H1 (cell line): Measurements from ENCODE around the gene CELSR1.

Source experiments
- EP300 ChIP-seq, 2 experiments: IDR thresholded peaks; 1 replicate in 1 of 2; 2 replicates in 1 of 2; pipeline ENCODE4 v1.6.1; 2011 to 2012; ENCODE audit warnings: low read depth in 2 of 2, low read length in 2 of 2, mild to moderate bottlenecking in 2 of 2, borderline replicate concordance in 1 of 2, inconsistent platforms in 1 of 2, moderate library complexity in 1 of 2
- POLR2AphosphoS5 ChIP-seq: IDR thresholded peaks from 2 replicates; pipeline ENCODE4 v1.6.1; 2011; ENCODE audit warnings: low read depth, low read length
- SAP30 ChIP-seq: fragments of 300-600 bp; sonication (generic); IDR thresholded peaks from 2 replicates; pipeline ENCODE4 v1.7.1; 2012; ENCODE audit warnings: low read length, moderate library complexity, mild to moderate bottlenecking, inconsistent platforms; ENCODE audit not compliant: insufficient read depth, insufficient replicate concordance
- SIN3A ChIP-seq, 2 experiments: IDR thresholded peaks in 1 of 2; conservative IDR thresholded peaks in 1 of 2; 2 replicates each; pipeline ENCODE4 v1.6.1; 2011 to 2012; ENCODE audit warnings: low read length in 2 of 2, improper control_type of control experiment in 1 of 2, low read depth in 1 of 2, mild to moderate bottlenecking in 1 of 2
- TAF1 ChIP-seq: IDR thresholded peaks from 2 replicates; pipeline ENCODE4 v1.6.1; 2011; ENCODE audit warnings: mild to moderate bottlenecking, low read depth, low read length
- TBP ChIP-seq: IDR thresholded peaks from 2 replicates; pipeline ENCODE4 v1.6.1; 2011; ENCODE audit warnings: low read depth, low read length, improper control_type of control experiment
- TF ChIP-seq, protein P1 (sequence below), 3 experiments: IDR thresholded peaks; 1 replicate in 2 of 3; 2 replicates in 1 of 3; pipeline versions ENCODE4 v1.5.1 to v1.6.1; 2011; ENCODE audit warnings: low read length in 3 of 3, mild to moderate bottlenecking in 3 of 3, inconsistent platforms in 2 of 3, low read depth in 1 of 3, moderate library complexity in 1 of 3; ENCODE audit not compliant: insufficient read depth in 1 of 3; ENCODE audit errors: control extremely low read depth in 1 of 3
- TF ChIP-seq, protein P2 (sequence below): IDR thresholded peaks from 2 replicates; pipeline ENCODE4 v1.6.1; 2012; ENCODE audit warnings: low read length, inconsistent platforms

DNA sequence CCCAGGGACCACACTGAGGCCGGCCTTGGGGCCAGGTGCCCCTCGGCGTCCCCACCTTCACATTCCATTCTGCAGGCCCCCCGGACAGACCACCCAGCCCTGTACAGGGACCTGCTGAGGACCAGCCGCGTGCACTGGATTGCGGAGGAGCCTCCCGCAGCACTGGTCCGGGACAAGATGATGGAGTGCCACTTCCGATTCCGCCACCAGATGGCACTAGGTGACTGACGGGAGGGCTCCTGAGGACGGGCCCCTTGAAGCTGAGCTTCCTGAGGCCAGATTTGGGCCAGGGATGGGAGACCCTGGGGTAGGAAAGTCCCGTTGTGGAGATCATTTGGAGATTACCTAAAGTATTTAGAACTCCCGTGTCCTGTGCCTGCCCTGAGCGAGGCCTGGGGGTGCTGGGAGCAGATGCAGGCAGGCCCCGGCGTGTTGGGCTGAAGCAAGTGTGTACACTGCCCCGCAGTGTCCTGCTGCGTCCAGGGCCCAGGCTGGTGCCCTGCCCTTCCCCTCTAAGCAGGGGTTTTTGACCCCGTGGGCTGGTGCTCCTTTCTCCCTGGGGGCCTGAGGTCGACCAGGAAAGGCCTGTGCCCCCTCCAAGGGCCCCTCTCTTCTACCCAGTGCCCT, 181.9 kb downstream of the CELSR1 start:
- no peak for TF ChIP-seq POLR2AphosphoS5
- TF ChIP-seq, protein P1, sequence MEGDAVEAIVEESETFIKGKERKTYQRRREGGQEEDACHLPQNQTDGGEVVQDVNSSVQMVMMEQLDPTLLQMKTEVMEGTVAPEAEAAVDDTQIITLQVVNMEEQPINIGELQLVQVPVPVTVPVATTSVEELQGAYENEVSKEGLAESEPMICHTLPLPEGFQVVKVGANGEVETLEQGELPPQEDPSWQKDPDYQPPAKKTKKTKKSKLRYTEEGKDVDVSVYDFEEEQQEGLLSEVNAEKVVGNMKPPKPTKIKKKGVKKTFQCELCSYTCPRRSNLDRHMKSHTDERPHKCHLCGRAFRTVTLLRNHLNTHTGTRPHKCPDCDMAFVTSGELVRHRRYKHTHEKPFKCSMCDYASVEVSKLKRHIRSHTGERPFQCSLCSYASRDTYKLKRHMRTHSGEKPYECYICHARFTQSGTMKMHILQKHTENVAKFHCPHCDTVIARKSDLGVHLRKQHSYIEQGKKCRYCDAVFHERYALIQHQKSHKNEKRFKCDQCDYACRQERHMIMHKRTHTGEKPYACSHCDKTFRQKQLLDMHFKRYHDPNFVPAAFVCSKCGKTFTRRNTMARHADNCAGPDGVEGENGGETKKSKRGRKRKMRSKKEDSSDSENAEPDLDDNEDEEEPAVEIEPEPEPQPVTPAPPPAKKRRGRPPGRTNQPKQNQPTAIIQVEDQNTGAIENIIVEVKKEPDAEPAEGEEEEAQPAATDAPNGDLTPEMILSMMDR (IDR thresholded peaks at IDR 0.05; ENCODE audit: control extremely low read depth in 1 of 3, insufficient read depth in 1 of 3, low read depth in 1 of 3, low read length in 3 of 3), result peak; percentile 91 to 95 (median 92)
- no peak for TF ChIP-seq TAF1
- no peak for TF ChIP-seq EP300 (IDR thresholded peaks at IDR 0.05; ENCODE audit: borderline replicate concordance in 1 of 2, low read depth in 2 of 2, low read length in 2 of 2)
- no peak for TF ChIP-seq TBP
- TF ChIP-seq SIN3A (conservative IDR thresholded peaks at IDR 0.05 in 1 of 2, IDR thresholded peaks at IDR 0.05 in 1 of 2; ENCODE audit: low read depth in 1 of 2, low read length in 2 of 2), result no peak
- TF ChIP-seq, protein P2, sequence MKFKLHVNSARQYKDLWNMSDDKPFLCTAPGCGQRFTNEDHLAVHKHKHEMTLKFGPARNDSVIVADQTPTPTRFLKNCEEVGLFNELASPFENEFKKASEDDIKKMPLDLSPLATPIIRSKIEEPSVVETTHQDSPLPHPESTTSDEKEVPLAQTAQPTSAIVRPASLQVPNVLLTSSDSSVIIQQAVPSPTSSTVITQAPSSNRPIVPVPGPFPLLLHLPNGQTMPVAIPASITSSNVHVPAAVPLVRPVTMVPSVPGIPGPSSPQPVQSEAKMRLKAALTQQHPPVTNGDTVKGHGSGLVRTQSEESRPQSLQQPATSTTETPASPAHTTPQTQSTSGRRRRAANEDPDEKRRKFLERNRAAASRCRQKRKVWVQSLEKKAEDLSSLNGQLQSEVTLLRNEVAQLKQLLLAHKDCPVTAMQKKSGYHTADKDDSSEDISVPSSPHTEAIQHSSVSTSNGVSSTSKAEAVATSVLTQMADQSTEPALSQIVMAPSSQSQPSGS, result no peak
- no peak for TF ChIP-seq SAP30
